GM23338 (cell line): ENCODE results near the gene HS6ST2. TPM values are rescaled to one million over a fixed set of nuclear protein-coding genes. Genes with fewer than 3 reads are reported as not detected.

ENCODE experiments used
- ATAC-seq: fragments of 200-7000 bp; cut with Tn5 transposase; 3 replicates; pipeline ENCODE4 v1.9.1; 2020
- DNase-seq: peaks from one replicate; pipeline ENCODE4 v3.0.0-alpha.2; 2015; ENCODE audit warnings: low spot score
- H2AFZ ChIP-seq: fragments of 200-600 bp; sonication (generic); 2 replicates; pipeline ENCODE4 v1.8.0; 2016; ENCODE audit warnings: antibody characterized with exemption, mild to moderate bottlenecking, moderate library complexity
- H3F3A ChIP-seq: fragments of 200-600 bp; sonication (generic); replicated peaks from 2 replicates; pipeline ENCODE4 v1.8.0; 2017; ENCODE audit warnings: antibody characterized with exemption, mixed run types, low read depth
- H3K27ac ChIP-seq: fragments of 200-600 bp; sonication (generic); 2 replicates; pipeline ENCODE4 v1.6.1; 2016; ENCODE audit warnings: low read depth
- H3K27me3 ChIP-seq: fragments of 200-600 bp; sonication (generic); 2 replicates; pipeline ENCODE4 v1.8.0; 2016; ENCODE audit warnings: mild to moderate bottlenecking, mixed run types, moderate library complexity; ENCODE audit not compliant: insufficient read depth
- H3K36me3 ChIP-seq: fragments of 200-600 bp; sonication (generic); 2 replicates; pipeline ENCODE4 v1.8.0; 2016; ENCODE audit warnings: mild to moderate bottlenecking; ENCODE audit not compliant: insufficient read depth
- H3K4me1 ChIP-seq: fragments of 200-600 bp; sonication (generic); 2 replicates; pipeline ENCODE4 v1.8.0; 2016; ENCODE audit warnings: mild to moderate bottlenecking, moderate library complexity; ENCODE audit not compliant: insufficient read depth
- H3K4me2 ChIP-seq: fragments of 200-600 bp; sonication (generic); 2 replicates; pipeline ENCODE4 v1.7.1; 2017; ENCODE audit warnings: mixed run types
- H3K4me3 ChIP-seq: fragments of 200-600 bp; sonication (generic); 2 replicates; pipeline ENCODE4 v1.6.1; 2016; ENCODE audit warnings: mixed run types
- H3K79me2 ChIP-seq: fragments of 200-600 bp; sonication (generic); replicated peaks from 2 replicates; pipeline ENCODE4 v1.8.0; 2017; ENCODE audit warnings: mild to moderate bottlenecking; ENCODE audit not compliant: insufficient read depth
- H3K9me2 ChIP-seq: fragments of 200-600 bp; sonication (generic); 2 replicates; pipeline ENCODE4 v1.8.0; 2017; ENCODE audit not compliant: insufficient read depth
- H4K20me1 ChIP-seq: fragments of 200-600 bp; sonication (generic); replicated peaks from 2 replicates; pipeline ENCODE4 v1.8.0; 2017; ENCODE audit warnings: mild to moderate bottlenecking; ENCODE audit not compliant: insufficient read depth
- H3K27ac Mint-ChIP-seq: 2 replicates; pipeline ENCODE4 v1.8.0; 2020; ENCODE audit warnings: inconsistent platforms, mild to moderate bottlenecking, moderate library complexity, mixed read lengths
- H3K27me3 Mint-ChIP-seq: 3 replicates; pipeline ENCODE4 v1.8.0; 2022; ENCODE audit warnings: low read depth, mild to moderate bottlenecking, moderate library complexity, mixed read lengths, inconsistent platforms; ENCODE audit not compliant: insufficient read depth, poor library complexity
- H3K36me3 Mint-ChIP-seq: 3 replicates; pipeline ENCODE4 v1.8.0; 2021; ENCODE audit warnings: low read depth, mild to moderate bottlenecking, inconsistent platforms, moderate library complexity, mixed read lengths
- H3K4me1 Mint-ChIP-seq: 3 replicates; pipeline ENCODE4 v1.8.0; 2020; ENCODE audit warnings: mild to moderate bottlenecking, inconsistent platforms, mixed read lengths
- H3K4me3 Mint-ChIP-seq: 3 replicates; pipeline ENCODE4 v1.8.0; 2021; ENCODE audit warnings: moderate library complexity, mild to moderate bottlenecking, inconsistent platforms, mixed read lengths
- H3K9me3 Mint-ChIP-seq: 3 replicates; pipeline ENCODE4 v1.8.0; 2020; ENCODE audit warnings: moderate library complexity, mild to moderate bottlenecking, inconsistent platforms, mixed read lengths
- ETS1 ChIP-seq: IDR thresholded peaks from 2 replicates; pipeline ENCODE4 v1.6.1; 2016; ENCODE audit warnings: antibody characterized with exemption
- EZH2 ChIP-seq: fragments of 200-600 bp; sonication (generic); IDR thresholded peaks from one replicate; pipeline ENCODE4 v1.8.0; 2017; ENCODE audit warnings: antibody characterized with exemption, mild to moderate bottlenecking, low read depth; ENCODE audit not compliant: unreplicated experiment
- EZH2phosphoT487 ChIP-seq: fragments of 200-600 bp; sonication (generic); IDR thresholded peaks from one replicate; pipeline ENCODE4 v1.8.1; 2018; ENCODE audit warnings: antibody characterized with exemption; ENCODE audit not compliant: unreplicated experiment
- JUNB ChIP-seq: IDR thresholded peaks from one replicate; pipeline ENCODE4 v1.6.1; 2016; ENCODE audit warnings: antibody characterized with exemption; ENCODE audit not compliant: unreplicated experiment
- NANOG ChIP-seq: IDR thresholded peaks from 2 replicates; pipeline ENCODE4 v1.6.1; 2016; ENCODE audit warnings: antibody characterized with exemption, borderline replicate concordance
- REST ChIP-seq: IDR thresholded peaks from one replicate; pipeline ENCODE4 v1.6.1; 2018; ENCODE audit warnings: antibody characterized with exemption; ENCODE audit not compliant: unreplicated experiment
- polyA plus RNA-seq: library from polyadenylated mRNA; unstranded; fragments of >200 nt; fragmentation: Nextera tagmentation; extraction: Ambion mirVana; gene quantifications from 2 replicates; pipeline ENCODE4 v1.2.1, GENCODE V29; 2016
- total RNA-seq: library from RNA; depleted of rRNA; stranded (reverse); fragments of >200 nt; shearing (Covaris generic); gene quantifications from 2 replicates; pipeline ENCODE4 v1.2.3, GENCODE V29; 2014

Gene HS6ST2
- total and polyA plus RNA-seq, 2 experiments from 2014 or later, result 0.82 to 4.8 TPM

GRCh38 chrX:132750331-132751062 is 207.9 kb downstream of the HS6ST2 start:
- Mint-ChIP-seq H3K4me3 (no peak overlapping the region), H3K9me3 (no peaks in the 10 kb centered on the region), H3K36me3 (no peaks in the 10 kb centered on the region), H3K27ac (no peak overlapping the region), H3K4me1 (peaks cover 33% of the 10 kb centered on the region), H3K27me3 (no peaks in the 10 kb centered on the region)
- DNase-seq (no peak), ATAC-seq (no peak)
- peaks cover 5% of the 10 kb centered on the region; the same call in 1 of the 2 replicates for H3K27me3 ChIP-seq
- H3K79me2 ChIP-seq, result no peaks in the 10 kb centered on the region
- H3K4me1 ChIP-seq, result peaks cover 22% of the 10 kb centered on the region; the same call in 1 of the 2 replicates
- H3K27ac ChIP-seq, result no peak overlapping the region
- H3K36me3 ChIP-seq, result no peaks in the 10 kb centered on the region
- no peak overlapping the region for H3K4me3 ChIP-seq
- no peaks in the 10 kb centered on the region for H3K9me2 ChIP-seq
- no peak for TF ChIP-seq ETS1
- peak overlapping the region; percentile 43; the same call in 1 of the 2 replicates for H3K4me2 ChIP-seq
- no peak overlapping the region for H2AFZ ChIP-seq
- no peaks in the 10 kb centered on the region for H3F3A ChIP-seq
- no peaks in the 10 kb centered on the region for H4K20me1 ChIP-seq

GRCh38 chrX:132749406-132749805 is 209.0 kb downstream of the HS6ST2 start:
- H3K36me3 ChIP-seq, result no peaks in the 10 kb centered on the region
- H3K27ac ChIP-seq, result no peak overlapping the region
- Mint-ChIP-seq H3K27ac (no peak overlapping the region), H3K4me1 (peaks cover 33% of the 10 kb centered on the region), H3K4me3 (no peak overlapping the region), H3K36me3 (no peaks in the 10 kb centered on the region), H3K27me3 (peaks cover 8% of the 10 kb centered on the region), H3K9me3 (no peaks in the 10 kb centered on the region)
- ATAC-seq (no peak), DNase-seq (no peak)
- no peak overlapping the region for H3K4me3 ChIP-seq
- H3K27me3 ChIP-seq, result peaks cover 14% of the 10 kb centered on the region
- no peaks in the 10 kb centered on the region for H3F3A ChIP-seq
- no peaks in the 10 kb centered on the region for H4K20me1 ChIP-seq
- peak overlapping the region; percentile 51; the same call in 1 of the 2 replicates for H3K4me2 ChIP-seq
- H3K79me2 ChIP-seq, result no peaks in the 10 kb centered on the region
- TF ChIP-seq EZH2 (no peak), ETS1 (no peak), JUNB (no peak), REST (no peak), EZH2phosphoT487 (no peak), NANOG (no peak)
- peaks cover 22% of the 10 kb centered on the region; the same call in 1 of the 2 replicates for H3K4me1 ChIP-seq
- H2AFZ ChIP-seq, result no peak overlapping the region
- H3K9me2 ChIP-seq, result no peaks in the 10 kb centered on the region
